Keratinocyte (primary cell): ENCODE results near the gene PEX5L. TPM values are rescaled to one million over a fixed set of nuclear protein-coding genes. Genes with fewer than 3 reads are reported as not detected.

Experiments
- DNase-seq: peaks from one replicate; pipeline ENCODE4 v3.0.0-alpha.2; 2011; ENCODE audit warnings: low read depth, missing footprints, low spot score
- FAIRE-seq: peaks from 2 replicates; lab custom pipeline; 2011; peaks lifted over from hg19 to GRCh38; lab: Jason Lieb, UNC
- H2AFZ ChIP-seq: 2 replicates; pipeline ENCODE4 v1.6.0; 2012; ENCODE audit warnings: low read length, control low read depth, inconsistent platforms; ENCODE audit not compliant: control insufficient read depth
- H3K27ac ChIP-seq: 2 replicates; pipeline ENCODE4 v1.5.1; 2011; ENCODE audit warnings: low read length; ENCODE audit not compliant: control insufficient read depth, insufficient read depth
- H3K27me3 ChIP-seq: 3 replicates; pipeline ENCODE4 v1.6.0; 2011; ENCODE audit warnings: low read length; ENCODE audit not compliant: control insufficient read depth, insufficient read depth; ENCODE audit errors: extremely low read depth
- H3K36me3 ChIP-seq, 2 experiments: 2 replicates in 1 of 2; 3 replicates in 1 of 2; pipeline ENCODE4 v1.5.1; 2011; ENCODE audit warnings: low read length in 2 of 2, mild to moderate bottlenecking in 1 of 2; ENCODE audit not compliant: control insufficient read depth in 2 of 2, insufficient read depth in 2 of 2; ENCODE audit errors: extremely low read depth in 1 of 2
- H3K4me1 ChIP-seq: 3 replicates; pipeline ENCODE4 v1.5.1; 2011; ENCODE audit warnings: low read length; ENCODE audit not compliant: control insufficient read depth, insufficient read depth; ENCODE audit errors: extremely low read depth
- H3K4me2 ChIP-seq: 3 replicates; pipeline ENCODE4 v1.6.0; 2011; ENCODE audit warnings: low read depth, low read length; ENCODE audit not compliant: control insufficient read depth, insufficient read depth; ENCODE audit errors: extremely low read depth
- H3K4me3 ChIP-seq, 3 experiments: fragments of 200-600 bp in 1 of 3; sonication (generic) in 1 of 3; 2 replicates in 2 of 3; 3 replicates in 1 of 3; pipeline ENCODE4 v1.5.1; 2011 to 2016; ENCODE audit warnings: low read length in 3 of 3, mild to moderate bottlenecking in 3 of 3, control low read depth in 2 of 3, inconsistent platforms in 1 of 3, low read depth in 1 of 3, mixed read lengths in 1 of 3, mixed run types in 1 of 3, moderate library complexity in 1 of 3; ENCODE audit not compliant: control insufficient read depth in 2 of 3, insufficient read depth in 2 of 3; ENCODE audit errors: extremely low read depth in 1 of 3
- H3K79me2 ChIP-seq: 2 replicates; pipeline ENCODE4 v1.6.0; 2012; ENCODE audit warnings: low read length; ENCODE audit not compliant: control insufficient read depth, insufficient read depth
- H3K9ac ChIP-seq: 3 replicates; pipeline ENCODE4 v1.6.0; 2011; ENCODE audit warnings: low read length; ENCODE audit not compliant: control insufficient read depth, insufficient read depth; ENCODE audit errors: extremely low read depth
- H3K9me1 ChIP-seq: 3 replicates; pipeline ENCODE4 v1.6.0; 2011; ENCODE audit warnings: low read length; ENCODE audit not compliant: control insufficient read depth, insufficient read depth; ENCODE audit errors: extremely low read depth
- H3K9me3 ChIP-seq: 2 replicates; pipeline ENCODE4 v1.5.1; 2012; ENCODE audit warnings: low read depth, low read length; ENCODE audit not compliant: control insufficient read depth
- H4K20me1 ChIP-seq: 3 replicates; pipeline ENCODE4 v1.6.0; 2011; ENCODE audit warnings: low read length; ENCODE audit not compliant: control insufficient read depth, insufficient read depth; ENCODE audit errors: extremely low read depth
- CTCF ChIP-seq, 3 experiments: IDR thresholded peaks in 1 of 3; conservative IDR thresholded peaks in 1 of 3; optimal IDR thresholded peaks in 1 of 3; 2 replicates in 2 of 3; 3 replicates in 1 of 3; pipeline versions ENCODE3 to v1.5.1; 2011; ENCODE audit warnings: low read length in 3 of 3, mild to moderate bottlenecking in 3 of 3, moderate library complexity in 2 of 3, control low read depth in 1 of 3, inconsistent platforms in 1 of 3; ENCODE audit not compliant: insufficient read depth in 2 of 3; ENCODE audit errors: extremely low read depth in 1 of 3
- EZH2 ChIP-seq: IDR thresholded peaks from one replicate; pipeline ENCODE4 v1.6.1; 2012; ENCODE audit warnings: inconsistent platforms, mild to moderate bottlenecking, low read length, moderate library complexity
- dilution Hi-C: fragments of 300-500 bp; cut with MboI; formaldehyde crosslinking; loops from one replicate; pipeline ENCODE4 v1.7.0; 2020; ENCODE audit warnings: low sequenced_read_pairs; ENCODE audit not compliant: extremely low pct_ligation_motif_present
- polyA plus RNA-seq, 5 experiments: library from polyadenylated mRNA; depleted of rRNA in 3 of 5; stranded (reverse) in 3 of 5; stranded (forward) in 1 of 5; unstranded in 1 of 5; fragments of >200 nt; gene quantifications; 1 replicate in 1 of 5; 2 replicates in 3 of 5; 3 replicates in 1 of 5; pipeline versions ENCODE4 v1.2.1 to v1.2.3, GENCODE V29; 2011 to 2012; ENCODE audit warnings: missing spikeins in 2 of 5, low read depth in 1 of 5, low replicate concordance in 1 of 5

The PEX5L gene
- polyA plus RNA-seq, 1 donor (not counting 4 experiments of a cell fraction or from before 2014, with no cell fraction given) = 0.92 TPM

GRCh38 chr3:179801263-179801662, 235.5 kb downstream of the PEX5L start:
- Histone ChIP-seq H4K20me1 (no peaks in the 10 kb centered on the region), H3K9ac (no peak overlapping the region), H3K9me3 (no peaks in the 10 kb centered on the region), H3K4me2 (no peak overlapping the region), H3K4me3 (no peak overlapping the region), H3K27me3 (no peaks in the 10 kb centered on the region), H3K4me1 (no peaks in the 10 kb centered on the region), H3K9me1 (no peaks in the 10 kb centered on the region), H3K36me3 (no peaks in the 10 kb centered on the region), H3K79me2 (no peaks in the 10 kb centered on the region), H3K27ac (no peak overlapping the region), H2AFZ (no peak overlapping the region)
- dilution Hi-C loops = no loop called here
- FAIRE-seq (no peak), DNase-seq (no peak)
- TF ChIP-seq EZH2 = no peak
- no peak for TF ChIP-seq CTCF (optimal IDR thresholded peaks at IDR 0.05 in 1 of 3, IDR thresholded peaks at IDR 0.05 in 1 of 3, conservative IDR thresholded peaks at IDR 0.05 in 1 of 3; ENCODE audit: extremely low read depth in 1 of 3, insufficient read depth in 2 of 3, low read length in 3 of 3)

- no peak overlapping the region for H2AFZ ChIP-seq
- DNase-seq = no peak
- no peak overlapping the region for H3K27ac ChIP-seq
- no peak for TF ChIP-seq EZH2
- TF ChIP-seq CTCF (optimal IDR thresholded peaks at IDR 0.05 in 1 of 3, IDR thresholded peaks at IDR 0.05 in 1 of 3, conservative IDR thresholded peaks at IDR 0.05 in 1 of 3; ENCODE audit: extremely low read depth in 1 of 3, insufficient read depth in 2 of 3, low read length in 3 of 3) = no peak
- H3K4me1 ChIP-seq = no peaks in the 10 kb centered on the region
- H3K79me2 ChIP-seq = no peaks in the 10 kb centered on the region
- H3K9me1 ChIP-seq = no peaks in the 10 kb centered on the region
- H3K36me3 ChIP-seq = no peaks in the 10 kb centered on the region
- H3K4me2 ChIP-seq = no peak overlapping the region
- no peaks in the 10 kb centered on the region for H4K20me1 ChIP-seq
- no peaks in the 10 kb centered on the region for H3K27me3 ChIP-seq
- no peaks in the 10 kb centered on the region for H3K9me3 ChIP-seq
- no peak overlapping the region for H3K4me3 ChIP-seq
- dilution Hi-C loops = no loop called here
- no peak overlapping the region for H3K9ac ChIP-seq
- no peak for FAIRE-seq
Observed at GRCh38 chr3:179797192-179797591, 239.5 kb downstream of the PEX5L start.
